NT2/D1 (cell line): ENCODE data around the gene TAPT1.

Experiments used
- DNase-seq: peaks from one replicate; pipeline ENCODE4 v3.0.0-alpha.2; 2011; ENCODE audit warnings: low read depth, low spot score
- H3K27me3 ChIP-seq: 2 replicates; pipeline ENCODE4 v1.6.0; 2011; ENCODE audit warnings: mild to moderate bottlenecking; ENCODE audit not compliant: insufficient read length, insufficient read depth
- H3K36me3 ChIP-seq: 2 replicates; pipeline ENCODE4 v1.6.1; 2011; ENCODE audit warnings: mild to moderate bottlenecking, low read length, mixed read lengths; ENCODE audit not compliant: insufficient read depth, insufficient read length
- H3K4me1 ChIP-seq: 2 replicates; pipeline ENCODE4 v1.5.1; 2011; ENCODE audit not compliant: insufficient read depth, insufficient read length
- H3K4me3 ChIP-seq: 2 replicates; pipeline ENCODE4 v1.5.1; 2011; ENCODE audit warnings: low read depth; ENCODE audit not compliant: insufficient read length
- H3K9ac ChIP-seq: 2 replicates; pipeline ENCODE4 v1.6.0; 2011; ENCODE audit warnings: low read depth; ENCODE audit not compliant: insufficient read length
- H3K9me3 ChIP-seq: 2 replicates; pipeline ENCODE4 v1.5.1; 2011; ENCODE audit warnings: mild to moderate bottlenecking, low read length; ENCODE audit not compliant: insufficient read depth
- SUZ12 ChIP-seq: IDR thresholded peaks from 2 replicates; pipeline ENCODE4 v1.6.1; 2011; ENCODE audit not compliant: insufficient read length, insufficient read depth; ENCODE audit errors: extremely low read depth
- YY1 ChIP-seq: IDR thresholded peaks from 2 replicates; pipeline ENCODE4 v1.6.1; 2011; ENCODE audit not compliant: insufficient read length, insufficient read depth
- ZNF274 ChIP-seq: IDR thresholded peaks from 2 replicates; pipeline ENCODE4 v1.6.1; 2011; ENCODE audit warnings: mild to moderate bottlenecking, low read depth, low read length

The TAPT1 gene

DNA sequence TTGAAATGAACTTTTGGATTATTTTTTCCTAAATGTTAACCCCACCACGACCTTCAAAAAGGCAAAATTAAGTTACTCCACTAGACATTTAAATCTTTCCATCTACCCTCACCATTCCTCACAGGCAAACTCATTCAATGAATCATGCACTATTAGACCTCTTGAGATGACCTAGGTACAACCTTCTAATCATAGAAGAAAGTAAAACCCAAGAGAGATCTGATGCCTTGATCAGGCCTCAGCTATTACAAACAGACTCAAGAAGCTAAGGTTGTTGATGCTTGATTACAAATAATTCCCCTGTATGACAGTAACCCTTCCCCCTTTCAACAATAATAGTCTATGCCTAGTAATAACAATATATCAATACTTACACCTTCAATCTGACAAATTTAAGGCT is 18.9 kb downstream of the TAPT1 start:
- Histone ChIP-seq H3K4me3 (no peak overlapping the region), H3K9ac (no peak overlapping the region), H3K4me1 (peaks cover 2% of the 10 kb centered on the region), H3K27me3 (no peaks in the 10 kb centered on the region), H3K36me3 (no peaks in the 10 kb centered on the region), H3K9me3 (no peaks in the 10 kb centered on the region)
- no peak for DNase-seq
- TF ChIP-seq ZNF274 = no peak
- TF ChIP-seq SUZ12 = no peak

GRCh38 chr4:16206848-16207247 is 19.4 kb downstream of the TAPT1 start:
- TF ChIP-seq YY1 (no peak), ZNF274 (no peak), SUZ12 (no peak)
- peaks cover 2% of the 10 kb centered on the region for H3K4me1 ChIP-seq
- H3K27me3 ChIP-seq = no peaks in the 10 kb centered on the region
- H3K9ac ChIP-seq = no peak overlapping the region
- DNase-seq = no peak
- H3K4me3 ChIP-seq = no peak overlapping the region
- H3K36me3 ChIP-seq = no peaks in the 10 kb centered on the region
- no peaks in the 10 kb centered on the region for H3K9me3 ChIP-seq

DNA sequence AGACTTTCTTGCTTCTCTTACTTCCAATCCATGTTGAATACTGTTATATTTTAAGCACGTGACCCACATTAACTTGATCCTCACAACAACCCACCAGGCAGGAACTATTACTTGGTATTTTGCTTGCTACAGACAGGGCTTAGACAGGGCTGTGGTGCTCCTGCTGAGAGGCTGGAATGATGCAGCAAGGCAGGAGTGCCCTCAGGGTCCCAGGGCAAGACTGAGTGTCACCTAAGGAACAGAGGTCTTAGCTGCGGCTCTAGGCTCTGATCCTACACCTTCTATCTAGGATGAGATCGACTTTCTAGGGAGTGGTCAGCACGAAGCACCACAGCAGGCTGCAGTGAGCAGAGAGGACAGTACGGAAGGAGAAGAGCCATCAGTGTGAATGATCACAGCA is 20.0 kb downstream of the TAPT1 start:
- DNase-seq = no peak
- TF ChIP-seq YY1 (no peak), SUZ12 (no peak), ZNF274 (no peak)
- H3K9ac ChIP-seq = no peak overlapping the region
- no peaks in the 10 kb centered on the region for H3K27me3 ChIP-seq
- H3K9me3 ChIP-seq = no peaks in the 10 kb centered on the region
- H3K36me3 ChIP-seq = no peaks in the 10 kb centered on the region
- peaks cover 2% of the 10 kb centered on the region for H3K4me1 ChIP-seq
- no peak overlapping the region for H3K4me3 ChIP-seq

DNA sequence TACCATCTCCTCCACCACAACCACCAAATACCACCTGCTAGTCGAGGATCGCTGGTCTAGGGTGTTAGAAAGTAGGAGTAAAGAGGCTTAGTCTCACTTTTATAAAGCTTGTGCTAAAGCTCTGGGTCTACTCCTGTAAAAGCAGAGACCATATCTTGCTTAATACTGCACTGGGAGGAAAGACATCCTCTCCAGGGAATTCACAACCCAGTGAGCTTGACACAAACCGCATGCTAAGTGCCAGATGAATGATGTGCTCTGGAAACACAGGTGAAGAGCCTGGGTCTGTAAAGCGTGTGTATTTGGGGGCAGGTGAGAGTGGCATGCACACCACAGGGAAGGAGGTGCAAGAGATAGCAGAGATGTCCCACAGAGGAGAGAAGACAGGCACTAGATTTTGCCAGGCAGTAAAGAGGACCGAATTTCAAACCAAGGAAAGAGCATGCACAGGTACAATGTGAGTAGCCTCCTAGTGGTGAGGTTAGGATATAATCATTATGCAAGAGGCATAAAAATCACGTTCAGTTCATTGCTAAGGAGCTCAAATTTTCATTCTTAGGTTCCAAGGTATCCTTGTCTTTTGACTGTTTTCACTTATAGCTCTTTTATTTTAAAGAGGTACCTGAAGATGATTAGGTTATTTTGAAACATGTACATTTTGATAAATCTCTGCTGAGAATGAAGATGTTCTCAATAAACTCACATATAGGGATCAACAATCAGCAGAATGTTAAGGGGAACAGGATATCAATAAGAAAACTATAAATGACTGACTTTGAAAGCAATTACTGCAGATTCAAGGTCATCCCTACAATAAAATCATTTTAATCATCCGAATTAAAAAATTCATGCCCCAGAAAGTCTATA is 20.7 kb downstream of the TAPT1 start:
- Histone ChIP-seq H3K27me3 (no peaks in the 10 kb centered on the region), H3K4me1 (peaks cover 2% of the 10 kb centered on the region), H3K36me3 (no peaks in the 10 kb centered on the region), H3K4me3 (no peak overlapping the region), H3K9me3 (no peaks in the 10 kb centered on the region), H3K9ac (no peak overlapping the region)
- TF ChIP-seq YY1 = no peak
- TF ChIP-seq ZNF274 = no peak
- no peak for TF ChIP-seq SUZ12
- no peak for DNase-seq

DNA sequence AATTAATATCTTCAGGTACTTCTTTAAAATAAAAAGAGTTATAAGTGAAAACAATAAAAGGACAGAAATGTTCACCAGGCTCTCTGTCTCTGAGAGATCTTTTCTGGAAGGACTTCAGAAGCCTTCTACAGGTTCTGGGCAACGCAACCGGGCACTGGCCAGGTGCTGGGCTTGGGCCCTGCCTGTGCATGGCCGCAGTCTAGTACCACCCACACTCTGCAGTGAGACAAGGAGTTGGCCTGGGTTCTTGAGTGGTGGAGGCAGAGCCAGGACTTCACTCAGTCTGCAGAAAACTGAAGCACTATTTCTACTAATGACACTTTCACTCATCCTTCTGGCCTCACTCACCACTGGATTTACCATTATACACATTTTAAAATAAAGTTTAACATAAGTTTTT is 21.8 kb downstream of the TAPT1 start:
- Histone ChIP-seq H3K27me3 (no peaks in the 10 kb centered on the region), H3K4me3 (no peak overlapping the region), H3K4me1 (peaks cover 2% of the 10 kb centered on the region), H3K36me3 (no peaks in the 10 kb centered on the region), H3K9ac (no peak overlapping the region), H3K9me3 (no peaks in the 10 kb centered on the region)
- no peak for DNase-seq
- no peak for TF ChIP-seq YY1
- no peak for TF ChIP-seq SUZ12
- no peak for TF ChIP-seq ZNF274

- TF ChIP-seq YY1 (no peak), ZNF274 (no peak), SUZ12 (no peak)
- no peak for DNase-seq
- Histone ChIP-seq H3K4me1 (peaks cover 2% of the 10 kb centered on the region), H3K9me3 (no peaks in the 10 kb centered on the region), H3K4me3 (no peak overlapping the region), H3K9ac (no peak overlapping the region), H3K27me3 (no peaks in the 10 kb centered on the region), H3K36me3 (no peaks in the 10 kb centered on the region)
Observed at GRCh38 chr4:16203083-16203482, 23.2 kb downstream of the TAPT1 start.

GRCh38 chr4:16202598-16202997 is 23.7 kb downstream of the TAPT1 start:
- no peaks in the 10 kb centered on the region for H3K9me3 ChIP-seq
- TF ChIP-seq ZNF274 (no peak), YY1 (no peak), SUZ12 (no peak)
- peaks cover 2% of the 10 kb centered on the region for H3K4me1 ChIP-seq
- H3K4me3 ChIP-seq = no peak overlapping the region
- no peaks in the 10 kb centered on the region for H3K36me3 ChIP-seq
- H3K9ac ChIP-seq = no peak overlapping the region
- no peaks in the 10 kb centered on the region for H3K27me3 ChIP-seq
- no peak for DNase-seq
